NCI-H2029 (cell line): ENCODE results near the gene SEC63.
"Not testable (repeated sequence)": the region's sequence is repeated elsewhere in the genome, so short reads cannot be mapped to it uniquely, and the experiment has no call there.

Experiments used
- DNase-seq: peaks from one replicate; lab custom pipeline; 2025; lab: John Stamatoyannopoulos, UW

Gene SEC63

GRCh38 chr6:107973594-107973993 is 15.6 kb upstream of the SEC63 start:
- DNase-seq = no peak

- DNase-seq = no peak
These were observed 14.5 kb upstream of the SEC63 start for GRCh38 chr6:107972413-107973096.

GRCh38 chr6:107971181-107971580 is 13.2 kb upstream of the SEC63 start:
- DNase-seq = no peak

GRCh38 chr6:107970255-107970654 is 12.2 kb upstream of the SEC63 start:
- no peak for DNase-seq

GRCh38 chr6:107968081-107968480 is 10.1 kb upstream of the SEC63 start:
- no peak for DNase-seq

- DNase-seq = no peak
These were observed 7.7 kb upstream of the SEC63 start for GRCh38 chr6:107965746-107966145.

GRCh38 chr6:107962723-107963122 is 4.7 kb upstream of the SEC63 start:
- no peak for DNase-seq

GRCh38 chr6:107959392-107959791 is 1.4 kb upstream of the SEC63 start:
- no peak for DNase-seq

GRCh38 chr6:107958689-107959362 is 818 bp upstream of the SEC63 start:
- DNase-seq = not testable (repeated sequence)

- DNase-seq = no peak
These were observed 600 bp downstream of the SEC63 start for GRCh38 chr6:107957308-107957908.

- DNase-seq = no peak
These were observed 1.3 kb downstream of the SEC63 start for GRCh38 chr6:107956586-107957307.

- DNase-seq = no peak
These were observed 1.8 kb downstream of the SEC63 start for GRCh38 chr6:107956181-107956580.

GRCh38 chr6:107953858-107954414 is 4.1 kb downstream of the SEC63 start:
- DNase-seq = not testable (repeated sequence)

- DNase-seq = no peak
These were observed 14.2 kb downstream of the SEC63 start for GRCh38 chr6:107943626-107944439.

GRCh38 chr6:107942142-107942541 is 15.9 kb downstream of the SEC63 start:
- no peak for DNase-seq

- peak; percentile 51 for DNase-seq
These were observed 16.4 kb downstream of the SEC63 start for GRCh38 chr6:107941627-107942026.

GRCh38 chr6:107941199-107941598 is 16.8 kb downstream of the SEC63 start:
- DNase-seq = no peak

- DNase-seq = not testable (repeated sequence)
These were observed 21.1 kb downstream of the SEC63 start for GRCh38 chr6:107936910-107937292.

- no peak for DNase-seq
These were observed 21.7 kb downstream of the SEC63 start for GRCh38 chr6:107936162-107936909.

- not testable (repeated sequence) for DNase-seq
These were observed 23.8 kb downstream of the SEC63 start for GRCh38 chr6:107934229-107934628.

- no peak for DNase-seq
These were observed 25.4 kb downstream of the SEC63 start for GRCh38 chr6:107932580-107932979.
